ENCODE results near the gene NUDT22.
"Not testable (repeated sequence)": the region's sequence is repeated elsewhere in the genome, so short reads cannot be mapped to it uniquely, and the experiment has no call there.

The NUDT22 gene

DNA sequence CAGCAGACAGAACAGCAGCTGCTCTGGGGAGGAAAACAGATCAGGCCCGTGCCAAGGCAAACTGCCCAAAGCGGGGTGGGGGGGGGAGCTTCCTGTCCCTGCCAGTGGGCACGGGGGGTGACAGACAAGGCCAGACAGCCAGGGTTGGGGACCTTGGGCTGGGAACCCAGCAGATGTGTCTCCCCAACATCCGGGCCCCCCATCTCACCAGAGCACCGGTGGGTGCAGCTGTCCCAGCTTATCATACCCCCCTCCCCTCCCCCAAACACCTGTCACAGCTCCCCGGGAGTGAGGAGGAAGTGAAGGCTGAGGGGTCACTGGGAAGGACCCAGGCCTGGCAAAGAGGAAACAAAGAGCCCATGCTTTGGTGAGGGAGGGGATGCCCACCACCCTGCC, 19.3 kb downstream of the NUDT22 start:
- DNase-seq = peak; percentile 55 to 64

DNA sequence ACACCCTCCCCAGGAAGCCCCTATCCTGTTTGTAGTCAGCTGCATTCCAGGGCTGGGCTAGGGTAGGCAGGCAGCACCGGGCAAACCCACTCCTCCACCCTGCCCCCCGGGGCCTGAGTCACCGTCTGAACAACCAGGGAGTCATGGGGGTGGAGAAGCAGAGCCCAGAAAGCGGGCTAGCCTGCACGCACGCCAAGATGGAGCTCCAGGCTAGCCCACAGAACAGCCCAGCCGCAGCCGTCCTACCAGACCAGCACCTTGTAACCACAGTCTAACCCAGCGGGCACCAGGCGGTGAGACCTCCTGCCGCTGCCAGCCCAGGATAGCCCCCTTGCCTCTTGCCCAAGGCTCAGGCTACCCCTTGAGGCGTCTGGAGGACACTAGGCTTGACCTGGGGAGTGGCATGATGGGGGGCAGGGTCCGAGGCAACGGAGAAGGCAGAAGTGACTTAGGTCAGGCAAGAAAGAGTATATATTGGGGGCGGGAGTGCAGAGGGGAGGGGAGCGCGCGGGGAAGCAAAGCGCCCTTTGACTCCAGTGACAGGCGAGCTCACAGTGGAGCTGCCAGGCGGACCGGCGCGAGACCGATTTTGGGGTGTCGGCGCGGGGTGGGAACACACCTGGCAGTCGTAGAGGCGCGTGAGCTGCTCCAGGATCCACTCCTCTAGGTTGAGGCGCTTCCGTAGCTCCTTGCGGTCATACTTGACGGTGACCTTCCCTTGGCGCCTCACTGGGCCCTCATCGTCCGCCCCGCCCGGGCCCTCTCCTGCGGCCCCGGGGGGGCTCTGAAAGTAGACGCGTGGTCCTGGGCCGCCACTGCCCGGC, 19.9 kb downstream of the NUDT22 start:
- DNase-seq = peak; percentile 66 to 79

DNA sequence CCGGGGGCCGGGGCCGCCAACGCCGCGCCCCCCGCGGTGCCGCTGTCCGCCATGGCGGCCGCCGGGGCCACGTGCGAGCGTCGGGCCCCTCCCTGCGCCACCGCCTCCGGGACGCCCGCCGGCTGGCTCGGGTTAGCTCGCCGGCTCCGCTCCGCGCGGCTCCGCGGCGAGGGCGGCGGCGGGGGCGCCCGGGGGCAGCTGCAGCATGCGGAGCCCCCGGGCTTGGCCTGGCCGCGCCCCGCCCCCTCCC, 20.5 kb downstream of the NUDT22 start:
- DNase-seq = not testable (repeated sequence)

DNA sequence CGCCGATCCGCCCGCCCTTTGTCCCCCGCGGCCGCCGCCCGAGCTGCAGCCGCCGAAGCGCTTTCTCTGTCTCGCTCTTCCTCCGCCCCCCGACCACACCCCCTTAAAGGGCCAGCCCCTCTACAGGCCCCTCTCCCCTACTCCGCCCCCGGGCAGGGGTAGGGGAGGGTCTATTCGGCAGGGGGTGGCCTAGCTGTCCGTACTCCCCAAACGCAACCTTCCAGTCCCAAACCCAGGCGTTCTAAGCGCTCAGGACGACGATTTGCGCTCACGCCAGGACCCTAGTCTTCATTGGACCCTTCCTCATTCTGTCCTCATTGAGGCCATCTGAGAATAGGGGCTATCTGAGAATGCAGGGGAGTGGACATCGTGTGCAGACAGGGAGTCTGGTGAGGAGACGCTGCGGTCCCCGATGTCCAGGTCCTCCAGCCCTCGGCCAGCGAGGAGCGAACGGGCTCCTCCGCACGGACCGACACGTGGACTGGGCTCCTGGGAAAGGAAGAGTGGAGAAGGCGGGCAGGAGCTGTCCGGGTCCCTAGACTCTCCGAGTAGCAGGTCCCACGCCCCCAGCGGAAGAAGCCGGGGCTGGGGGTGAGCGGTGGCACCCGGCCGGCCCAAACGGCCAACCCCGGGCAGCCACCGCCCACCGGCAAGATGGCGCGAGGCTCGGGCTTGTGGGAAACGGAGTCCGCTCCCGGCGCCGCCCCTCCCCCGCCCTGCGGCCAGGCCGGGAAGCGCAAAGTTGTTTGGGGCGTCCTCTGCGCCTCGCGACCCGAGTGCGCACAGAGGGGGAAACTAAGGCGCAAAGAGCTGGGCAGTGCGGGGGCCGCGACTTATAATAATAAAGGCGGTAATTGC, 21.0 kb downstream of the NUDT22 start, which contains the start of gene PPP1R14B:
Gene PPP1R14B (minus strand): TSS at position 73 of the 858 bp plus-strand sequence. CDS start 270 bp downstream, outside the sequence.
- DNase-seq = peak; percentile 81 to 82

DNA sequence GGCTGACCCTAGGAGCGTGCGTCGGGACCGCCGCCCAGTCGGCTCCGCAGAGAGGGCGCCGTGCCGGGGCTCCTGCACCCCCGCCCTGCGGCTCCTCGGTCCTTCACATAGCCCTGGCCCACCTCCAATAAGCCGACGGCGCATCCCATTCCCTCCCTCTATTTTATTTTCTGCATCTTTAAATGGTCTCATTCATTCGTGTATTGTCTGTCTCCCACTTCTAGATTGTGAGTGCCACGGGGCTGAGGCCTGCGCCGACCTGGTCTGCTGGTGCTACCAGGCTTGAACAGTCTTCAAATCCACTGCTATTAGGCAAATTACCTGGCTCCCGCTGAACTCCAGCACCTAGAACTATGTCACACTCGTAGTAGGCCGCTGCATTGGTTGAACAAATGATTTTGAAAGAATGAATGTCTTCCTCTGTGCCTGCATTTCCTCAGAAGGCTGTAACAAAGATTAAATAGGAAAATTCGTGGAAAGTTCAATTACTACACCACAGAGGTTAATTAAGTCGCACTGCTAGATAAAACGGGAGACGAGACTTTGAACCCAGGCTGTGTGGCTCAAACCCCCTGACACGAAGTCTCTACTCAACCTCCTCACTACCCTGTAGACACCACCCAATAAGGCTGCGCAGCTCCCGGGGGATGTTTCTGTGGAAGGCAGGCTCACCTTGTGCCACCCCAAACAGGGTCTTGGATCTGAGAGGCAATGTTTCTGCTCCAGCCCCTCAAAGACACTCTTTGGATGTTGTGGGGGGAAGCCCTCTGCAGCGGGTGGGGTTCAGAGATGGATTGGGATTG, 21.9 kb downstream of the NUDT22 start:
- DNase-seq = no peak

DNA sequence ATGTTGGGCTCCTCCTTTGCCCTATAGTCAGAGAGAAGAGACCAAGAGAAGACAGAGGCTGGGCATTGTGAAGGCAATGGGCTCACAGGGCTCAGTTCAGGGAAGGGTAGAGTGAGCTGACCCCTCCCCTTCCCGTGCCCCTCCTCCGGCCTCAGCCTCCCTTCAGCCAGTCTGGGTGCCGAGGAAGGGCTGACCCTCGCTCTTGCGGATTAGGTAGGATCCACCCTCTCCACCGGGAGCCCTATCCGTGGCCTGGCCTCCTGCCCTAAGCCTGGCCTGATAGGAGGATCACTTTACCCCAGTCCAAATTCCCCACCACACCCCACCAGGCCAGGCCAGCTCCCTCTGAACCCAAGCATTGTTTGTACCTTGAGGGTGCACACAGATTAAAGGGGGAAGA, 22.5 kb downstream of the NUDT22 start:
- no peak for DNase-seq

DNA sequence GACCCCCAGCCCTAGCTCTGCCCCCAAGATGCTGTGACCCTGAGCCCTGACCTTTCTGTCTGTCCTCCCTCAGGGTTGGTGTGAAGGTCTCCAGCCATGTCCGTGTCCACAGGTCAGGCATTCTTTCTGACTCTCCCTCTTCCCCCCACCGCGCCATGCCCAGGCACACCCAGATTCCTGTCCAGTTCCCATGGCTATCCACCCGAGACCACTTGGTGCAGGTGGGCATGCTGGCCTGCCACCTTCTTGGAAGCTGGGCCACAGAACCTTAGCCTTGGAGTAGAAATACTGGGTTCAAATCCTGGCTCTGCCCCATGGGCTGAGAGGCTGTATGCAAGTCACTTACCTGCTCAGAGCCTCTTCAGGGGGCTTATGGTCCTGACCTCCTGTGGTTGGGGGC, 23.0 kb downstream of the NUDT22 start:
- no peak for DNase-seq

DNA sequence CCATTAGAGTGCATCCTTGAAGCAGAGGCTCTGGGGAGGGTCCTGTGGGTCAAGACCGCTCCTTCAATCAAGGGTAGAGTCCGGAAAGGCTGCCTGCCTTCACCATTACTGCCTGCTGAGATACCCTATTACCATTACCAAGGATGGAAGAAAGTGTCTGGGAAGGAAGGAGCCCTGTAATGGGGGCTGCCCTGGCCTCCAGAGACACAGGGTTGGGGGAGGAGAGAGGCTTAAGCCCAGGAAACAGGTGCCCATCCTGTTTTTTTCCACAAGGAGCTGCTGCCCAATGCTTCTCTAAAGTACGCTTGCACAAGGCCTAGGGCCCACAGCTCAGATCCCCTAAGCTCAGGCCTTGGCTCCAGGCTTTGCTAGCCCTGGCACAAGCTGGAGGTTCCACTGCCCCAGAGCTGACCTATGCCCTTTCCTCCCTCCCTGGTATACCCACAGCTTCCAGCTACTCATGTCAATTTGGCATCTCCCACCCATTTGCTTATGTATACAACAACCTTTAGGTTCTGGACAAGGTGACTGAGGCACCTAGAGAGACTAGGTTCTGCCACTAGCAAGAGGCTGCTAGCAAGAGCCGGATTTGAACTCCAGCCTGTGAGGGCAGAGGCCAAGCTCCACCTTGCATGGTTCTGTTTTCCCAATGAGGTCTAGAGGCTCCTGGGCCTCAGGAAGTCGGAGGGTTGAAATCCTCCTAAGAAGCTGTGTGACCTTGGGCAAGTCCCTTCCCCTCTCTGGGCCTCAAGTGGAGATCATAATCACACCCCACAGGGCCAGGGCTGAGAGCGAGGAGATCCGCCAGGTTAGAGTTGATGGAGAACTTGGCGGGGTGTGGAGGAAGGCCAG, 23.7 kb downstream of the NUDT22 start:
- no peak for DNase-seq

DNA sequence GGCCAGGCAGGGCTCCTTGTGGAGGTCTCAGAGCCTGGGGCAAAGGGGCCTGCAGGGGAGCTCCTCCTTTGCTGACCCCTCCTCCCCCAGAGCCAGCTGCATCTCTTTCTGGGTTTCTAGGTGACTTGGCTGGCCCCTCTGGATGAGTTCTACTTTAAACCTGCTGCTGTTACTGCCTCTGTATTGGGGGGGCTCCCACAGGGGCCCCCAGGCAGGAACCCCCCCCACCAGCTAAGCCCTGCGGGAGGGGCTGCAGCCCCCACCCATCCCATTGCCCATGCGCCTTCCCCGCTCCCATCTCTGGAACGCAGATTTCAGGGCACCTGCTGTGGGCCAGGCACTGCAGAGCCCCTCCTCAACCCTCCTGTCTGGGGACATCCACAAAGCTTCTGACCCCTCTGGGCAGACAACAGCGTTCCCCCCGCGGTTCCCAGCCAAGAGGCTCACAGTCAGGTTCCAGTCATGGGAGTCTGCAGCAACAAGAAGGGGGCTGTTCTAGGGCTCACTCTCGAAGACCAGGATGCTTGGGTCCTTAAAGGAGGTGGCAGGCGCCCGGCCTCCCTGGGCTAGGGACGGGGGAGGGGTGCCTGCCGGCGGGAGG, 24.4 kb downstream of the NUDT22 start:
- no peak for DNase-seq

DNA sequence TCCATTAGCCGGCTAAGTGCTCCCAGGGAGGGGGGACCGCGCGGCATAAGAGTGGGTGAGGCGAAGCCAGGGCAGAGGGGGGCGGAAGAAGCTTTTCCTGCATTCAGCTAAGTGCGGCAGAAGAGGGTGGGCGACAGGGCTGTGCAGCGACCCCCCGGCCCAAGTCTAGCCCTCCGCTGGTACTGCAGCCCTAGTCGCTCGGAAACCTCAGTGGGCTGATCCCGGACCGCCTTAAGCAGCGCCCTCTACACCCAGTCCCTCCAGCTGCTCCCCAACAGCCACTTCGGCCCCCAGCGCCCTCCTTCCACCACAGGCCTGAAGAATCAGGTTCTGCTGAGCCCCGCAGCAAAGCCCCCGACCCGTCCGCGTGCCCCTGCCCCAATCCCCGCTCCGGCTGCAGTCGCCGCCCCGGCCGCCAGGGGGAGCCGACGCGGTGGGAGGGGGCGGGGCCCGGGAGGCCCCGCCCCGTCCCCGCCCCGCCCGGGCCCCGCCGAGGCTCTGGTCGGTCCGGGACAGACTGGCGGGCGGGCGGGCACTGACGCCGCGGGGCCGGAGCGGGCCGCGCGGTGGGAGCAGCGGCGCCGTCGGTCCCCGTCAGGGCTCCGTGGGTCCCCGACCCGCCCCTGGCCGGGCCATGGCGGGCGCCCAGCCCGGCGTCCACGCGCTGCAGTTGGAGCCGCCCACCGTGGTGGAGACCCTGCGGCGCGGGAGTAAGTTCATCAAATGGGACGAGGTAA, 25.1 kb downstream of the NUDT22 start, which contains the start of gene PLCB3:
Gene PLCB3 (plus strand): TSS at position 515 of the 737 bp plus-strand sequence. CDS start 120 bp downstream, at position 635.
- peak; percentile 63 to 70 for DNase-seq

DNA sequence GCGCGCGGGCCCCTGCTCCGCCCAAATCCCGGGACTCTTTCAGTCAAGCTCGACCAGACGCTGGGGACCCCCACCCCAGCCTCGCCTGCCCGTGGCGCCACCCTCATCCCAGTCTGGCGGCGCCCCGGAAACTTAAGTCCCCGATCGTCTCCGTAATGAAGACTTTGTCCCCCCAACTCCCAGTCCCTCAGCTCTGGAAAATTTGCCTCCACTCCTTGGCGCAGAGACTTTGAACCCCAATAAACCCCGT, 25.6 kb downstream of the NUDT22 start:
- DNase-seq = no peak

DNA sequence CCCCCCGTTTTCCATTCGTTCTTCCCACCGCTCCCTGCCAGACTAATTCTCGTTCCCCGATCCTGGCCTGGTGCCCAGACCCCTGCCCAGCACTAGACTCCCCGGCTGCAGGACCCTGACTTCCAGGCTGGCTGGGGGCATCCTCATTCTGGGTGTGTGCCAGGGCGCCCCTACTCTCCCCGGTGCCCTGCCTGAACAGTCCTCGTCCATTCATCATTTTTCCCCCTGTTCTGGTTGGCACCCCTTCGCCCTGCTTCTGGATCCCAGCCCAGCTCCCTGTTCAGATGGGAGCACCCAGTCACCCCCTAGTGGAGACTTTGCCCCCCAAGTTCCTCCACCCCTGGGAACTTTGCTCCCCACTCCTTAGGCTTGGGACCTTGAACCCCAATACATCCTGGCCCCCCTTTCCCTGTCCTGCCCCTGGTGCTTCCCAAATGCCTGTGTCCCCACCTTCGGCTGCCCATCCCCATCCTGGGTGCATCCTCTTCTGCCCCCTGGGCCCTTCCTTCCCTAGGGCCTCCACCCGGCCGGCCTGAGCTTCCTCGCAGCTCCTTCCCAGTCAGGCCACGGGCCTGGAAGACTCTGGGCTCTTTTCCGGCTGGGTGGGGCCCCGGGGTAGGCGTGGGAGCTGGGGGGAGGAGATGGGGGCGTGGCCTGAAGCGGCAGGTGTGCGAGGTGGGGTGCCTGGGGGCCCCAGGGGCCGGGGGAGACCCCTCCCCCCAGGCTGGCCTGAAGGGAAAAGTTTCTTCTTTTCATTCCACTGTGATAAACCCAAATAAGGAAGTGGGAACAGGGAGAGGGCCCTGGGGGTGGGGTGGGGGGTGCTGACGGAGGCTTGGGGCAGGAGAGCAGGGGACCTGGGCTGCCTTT, 26.2 kb downstream of the NUDT22 start:
- DNase-seq = no peak

DNA sequence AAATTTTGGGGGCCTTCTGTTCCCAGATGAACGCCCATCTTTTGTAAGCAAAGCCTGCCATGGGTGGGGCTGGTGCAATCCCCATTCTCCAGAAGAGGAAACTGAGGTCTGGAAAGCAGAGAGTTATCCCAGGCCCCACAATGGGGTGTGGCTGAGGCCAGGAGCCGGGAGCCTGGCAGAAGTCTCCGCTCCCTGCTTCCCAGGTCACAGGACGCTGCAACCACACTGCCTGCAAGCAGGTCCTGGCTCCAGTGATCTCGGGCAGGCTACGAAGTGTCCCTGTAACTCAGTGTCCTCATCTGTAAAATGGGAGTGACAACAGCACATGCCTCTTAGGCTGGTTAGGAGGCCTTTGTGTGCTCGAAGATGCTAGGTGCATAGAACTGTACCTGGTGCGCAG, 27.0 kb downstream of the NUDT22 start:
- no peak for DNase-seq

DNA sequence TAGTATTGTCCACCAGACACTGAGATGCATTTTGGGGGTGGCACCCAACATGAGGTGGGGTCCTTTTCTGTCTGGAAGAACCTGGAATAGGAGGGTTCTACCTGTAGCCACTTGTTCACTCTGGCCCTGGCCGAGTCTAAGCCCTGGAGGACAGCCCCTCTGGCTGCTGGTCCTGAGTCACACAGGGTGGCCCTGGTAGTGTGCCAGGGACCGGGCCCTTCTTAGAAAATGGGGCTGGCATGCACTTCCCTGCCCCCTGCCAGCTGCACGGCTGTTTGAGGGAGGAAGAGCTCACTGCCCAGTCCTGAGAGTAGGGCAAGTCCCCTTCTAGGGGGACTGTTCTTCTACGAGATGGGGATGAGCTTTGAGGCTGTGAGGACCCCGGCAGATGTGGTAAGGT, 27.4 kb downstream of the NUDT22 start:
- no peak for DNase-seq

DNA sequence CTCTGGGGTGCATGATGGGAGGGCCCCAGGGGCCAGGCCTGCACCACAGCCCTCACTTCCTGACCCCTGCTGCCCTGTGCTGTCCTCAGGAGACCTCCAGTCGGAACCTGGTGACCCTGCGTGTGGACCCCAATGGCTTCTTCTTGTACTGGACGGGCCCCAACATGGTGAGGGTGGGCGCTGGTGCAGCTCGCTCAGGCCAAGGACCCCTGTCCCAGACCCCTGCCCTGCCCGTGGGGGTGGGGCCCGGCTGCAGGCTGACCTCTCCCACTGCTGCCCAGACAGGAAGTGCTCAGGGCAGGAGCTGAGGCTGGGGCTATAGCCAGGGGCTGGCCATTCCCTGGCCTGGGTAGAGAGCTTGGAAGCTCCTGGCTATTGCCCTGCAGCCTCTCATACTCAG, 28.3 kb downstream of the NUDT22 start:
- no peak for DNase-seq

DNA sequence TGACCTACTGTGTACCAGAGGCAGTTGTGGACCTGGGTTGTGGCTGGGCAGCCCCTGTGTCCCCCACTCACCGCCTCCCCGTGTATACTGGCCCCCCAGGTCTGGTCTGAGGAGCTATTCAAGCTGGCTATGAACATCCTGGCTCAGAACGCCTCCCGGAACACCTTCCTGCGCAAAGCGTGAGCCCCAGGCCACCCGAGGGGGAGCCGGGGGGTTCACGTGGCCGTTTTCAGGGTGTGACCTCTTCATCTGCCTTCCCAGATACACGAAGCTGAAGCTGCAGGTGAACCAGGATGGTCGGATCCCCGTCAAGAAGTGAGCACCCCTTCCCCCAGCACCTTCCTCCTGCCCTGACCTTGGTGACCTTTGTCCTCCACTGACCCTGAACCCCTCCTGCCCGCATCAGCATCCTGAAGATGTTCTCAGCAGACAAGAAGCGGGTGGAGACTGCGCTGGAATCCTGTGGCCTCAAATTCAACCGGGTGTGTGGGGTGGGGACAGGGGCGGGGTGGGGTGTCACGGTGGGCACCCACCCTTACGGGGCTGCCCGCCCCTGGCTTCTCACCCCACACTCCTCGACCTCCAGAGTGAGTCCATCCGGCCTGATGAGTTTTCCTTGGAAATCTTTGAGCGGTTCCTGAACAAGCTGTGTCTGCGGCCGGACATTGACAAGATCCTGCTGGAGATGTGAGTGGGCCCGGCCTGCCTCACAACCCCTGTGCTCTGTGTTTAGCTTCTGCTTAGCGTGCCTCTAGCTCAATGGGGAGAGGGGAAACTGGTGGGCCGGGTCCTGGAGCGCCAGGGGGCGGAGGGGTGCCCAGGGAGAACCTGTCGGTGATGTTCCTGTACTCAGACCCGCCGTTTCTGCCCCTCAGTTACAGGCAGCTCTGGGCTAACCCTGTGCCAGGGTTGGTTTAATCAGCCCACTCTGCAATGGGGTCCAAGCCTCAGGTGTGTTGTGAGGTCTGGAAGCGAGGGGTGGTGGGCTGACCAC, 29.4 kb downstream of the NUDT22 start:
- no peak for DNase-seq

DNA sequence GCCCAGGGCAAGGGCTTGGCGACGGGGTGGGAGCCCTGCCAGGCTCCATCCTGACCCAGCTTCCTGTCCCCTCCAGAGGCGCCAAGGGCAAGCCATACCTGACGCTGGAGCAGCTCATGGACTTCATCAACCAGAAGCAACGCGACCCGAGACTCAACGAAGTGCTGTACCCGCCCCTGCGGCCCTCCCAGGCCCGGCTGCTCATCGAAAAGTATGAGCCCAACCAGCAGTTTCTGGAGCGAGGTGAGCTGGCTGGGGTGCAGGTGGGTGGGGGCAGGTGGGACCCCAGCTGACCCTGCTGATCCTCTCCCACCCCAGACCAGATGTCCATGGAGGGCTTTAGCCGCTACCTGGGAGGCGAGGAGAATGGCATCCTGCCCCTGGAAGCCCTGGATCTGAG, 30.2 kb downstream of the NUDT22 start:
- no peak for DNase-seq

DNA sequence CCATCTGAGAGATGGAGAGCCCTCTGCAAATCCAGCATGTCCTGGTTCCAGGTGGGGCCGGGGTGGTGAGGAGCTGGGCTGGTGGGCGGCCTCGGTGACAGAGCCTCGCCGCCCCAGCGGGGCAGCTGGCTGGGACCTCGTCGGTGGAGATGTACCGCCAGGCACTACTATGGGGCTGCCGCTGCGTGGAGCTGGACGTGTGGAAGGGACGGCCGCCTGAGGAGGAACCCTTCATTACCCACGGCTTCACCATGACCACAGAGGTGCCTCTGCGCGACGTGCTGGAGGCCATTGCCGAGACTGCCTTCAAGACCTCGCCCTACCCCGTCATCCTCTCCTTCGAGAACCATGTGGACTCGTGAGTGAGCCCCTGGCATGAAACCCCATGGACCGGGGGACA, 32.3 kb downstream of the NUDT22 start:
- DNase-seq = no peak

DNA sequence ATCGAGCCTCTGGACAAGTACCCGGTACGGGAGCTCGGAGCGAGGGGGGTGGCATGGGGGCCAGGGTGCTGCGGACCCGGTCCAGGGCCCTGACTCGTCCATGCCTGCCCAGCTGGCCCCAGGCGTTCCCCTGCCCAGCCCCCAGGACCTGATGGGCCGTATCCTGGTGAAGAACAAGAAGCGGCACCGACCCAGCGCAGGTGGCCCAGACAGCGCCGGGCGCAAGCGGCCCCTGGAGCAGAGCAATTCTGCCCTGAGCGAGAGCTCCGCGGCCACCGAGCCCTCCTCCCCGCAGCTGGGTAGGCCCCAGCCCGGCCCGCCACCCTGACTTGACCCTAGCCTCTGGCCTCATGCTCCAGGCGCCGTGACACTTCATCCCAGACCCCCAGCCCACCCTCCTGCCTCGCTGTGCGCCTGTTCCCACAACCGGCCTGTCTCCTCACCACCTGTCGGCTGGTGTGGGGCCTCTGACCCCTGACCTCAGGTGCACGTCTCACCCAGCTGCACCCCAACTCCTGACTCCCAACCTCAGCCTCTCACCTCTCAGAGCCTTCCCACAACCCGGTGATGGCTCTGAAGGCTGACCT, 33.0 kb downstream of the NUDT22 start:
- no peak for DNase-seq

Measured in CD4-positive, alpha-beta T cell treated with Interleukin-1 beta for 1 hour (primary cell).